Endothelial cell of umbilical vein (primary cell): ENCODE data around the gene VWA7. TPM values are rescaled to one million over a fixed set of nuclear protein-coding genes. Genes with fewer than 3 reads are reported as not detected.

Experiments used
- BruUV-seq: library from RNA; stranded (reverse); fragments of 400-500 nt; replicated peaks from 2 replicates; lab custom pipeline; 2021; lab: Mats Ljungman, UMichigan
- CTCF ChIA-PET: fragments of 300-600, 350-600 bp; sonication (Branson Sonifier 250); formaldehyde crosslinking; loops from one replicate; lab custom pipeline; 2021; ENCODE audit warnings: antibody characterized with exemption, inconsistent platforms; lab: Charles Lee
- POLR2A ChIA-PET: fragments of 300-600, 350-600 bp; sonication (Branson Sonifier 250); formaldehyde crosslinking; loops from one replicate; lab custom pipeline; 2021; ENCODE audit warnings: antibody characterized with exemption, inconsistent platforms; lab: Charles Lee
- DNase-seq: peaks from one replicate; pipeline ENCODE4 v3.0.0-alpha.2; 2011; ENCODE audit warnings: low read depth, low spot score
- FAIRE-seq: peaks from 2 replicates; lab custom pipeline; 2011; peaks lifted over from hg19 to GRCh38; lab: Jason Lieb, UNC
- H2AFZ ChIP-seq: 2 replicates; pipeline ENCODE4 v1.6.0; 2012; ENCODE audit warnings: low read depth, low read length, control low read depth, inconsistent platforms
- H3K27ac ChIP-seq: 2 replicates; pipeline ENCODE4 v1.5.1; 2011; ENCODE audit warnings: low read depth, mild to moderate bottlenecking, control low read depth, low read length, moderate library complexity; ENCODE audit not compliant: insufficient read depth
- H3K27me3 ChIP-seq, 2 experiments: 2 replicates each; pipeline versions ENCODE4 v1.6.0 to v1.6.1; 2011; ENCODE audit warnings: low read length in 2 of 2, mixed read lengths in 1 of 2; ENCODE audit not compliant: control insufficient read depth in 2 of 2, insufficient read depth in 2 of 2
- H3K36me3 ChIP-seq, 2 experiments: 2 replicates in 1 of 2; 3 replicates in 1 of 2; pipeline ENCODE4 v1.5.1; 2011; ENCODE audit warnings: low read length in 2 of 2, mild to moderate bottlenecking in 1 of 2, moderate library complexity in 1 of 2; ENCODE audit not compliant: control insufficient read depth in 2 of 2, insufficient read depth in 2 of 2; ENCODE audit errors: extremely low read depth in 1 of 2
- H3K4me1 ChIP-seq: 3 replicates; pipeline ENCODE4 v1.5.1; 2011; ENCODE audit warnings: mild to moderate bottlenecking, low read length; ENCODE audit not compliant: control insufficient read depth, insufficient read depth; ENCODE audit errors: extremely low read depth
- H3K4me2 ChIP-seq: 2 replicates; pipeline ENCODE4 v1.6.1; 2011; ENCODE audit warnings: low read length, control low read depth, mixed read lengths; ENCODE audit not compliant: insufficient read depth
- H3K4me3 ChIP-seq, 3 experiments: fragments of 200-600 bp in 1 of 3; sonication (generic), shearing (Covaris generic) in 1 of 3; replicated peaks in 1 of 3; 2 replicates each; pipeline ENCODE4 v1.5.1; 2011 to 2016; ENCODE audit warnings: control low read depth in 3 of 3, low read length in 3 of 3, mild to moderate bottlenecking in 2 of 3, inconsistent platforms in 1 of 3, low read depth in 1 of 3, moderate library complexity in 1 of 3; ENCODE audit not compliant: insufficient read depth in 1 of 3
- H3K79me2 ChIP-seq: 2 replicates; pipeline ENCODE4 v1.6.0; 2012; ENCODE audit warnings: low read length, inconsistent platforms; ENCODE audit not compliant: control insufficient read depth, insufficient read depth
- H3K9ac ChIP-seq: replicated peaks from 2 replicates; pipeline ENCODE3; 2011; ENCODE audit warnings: low read length, control low read depth; ENCODE audit not compliant: insufficient read depth; ENCODE audit errors: extremely low read depth
- H3K9me1 ChIP-seq: replicated peaks from 3 replicates; pipeline ENCODE4 v1.6.0; 2011; ENCODE audit warnings: mild to moderate bottlenecking, low read length; ENCODE audit not compliant: control insufficient read depth, insufficient read depth; ENCODE audit errors: extremely low read depth
- H3K9me3 ChIP-seq: replicated peaks from 2 replicates; pipeline ENCODE4 v1.5.1; 2012; ENCODE audit warnings: low read length, inconsistent platforms; ENCODE audit not compliant: control insufficient read depth, insufficient read depth
- H4K20me1 ChIP-seq: replicated peaks from 2 replicates; pipeline ENCODE3; 2011; ENCODE audit warnings: mild to moderate bottlenecking, low read length; ENCODE audit not compliant: control insufficient read depth, insufficient read depth; ENCODE audit errors: extremely low read depth
- CTCF ChIP-seq, 2 donors: IDR thresholded peaks; 1 replicate in 1 of 2; 2 replicates in 1 of 2; pipeline ENCODE4 v1.5.1; 2011; ENCODE audit warnings: low read length in 2 of 2, mild to moderate bottlenecking in 2 of 2, moderate library complexity in 2 of 2, control low read depth in 1 of 2, inconsistent platforms in 1 of 2, low read depth in 1 of 2; ENCODE audit not compliant: insufficient read depth in 1 of 2; ENCODE audit errors: extremely low read depth in 1 of 2
- EZH2 ChIP-seq: IDR thresholded peaks from 2 replicates; pipeline ENCODE4 v1.6.1; 2012; ENCODE audit warnings: borderline replicate concordance, low read depth, mild to moderate bottlenecking, moderate library complexity, low read length, inconsistent platforms; ENCODE audit not compliant: severe bottlenecking
- FOS ChIP-seq: IDR thresholded peaks from 2 replicates; pipeline ENCODE4 v1.6.1; 2011; ENCODE audit warnings: mild to moderate bottlenecking, low read length, moderate library complexity, borderline replicate concordance; ENCODE audit not compliant: insufficient read depth
- GATA2 ChIP-seq: IDR thresholded peaks from 2 replicates; pipeline ENCODE4 v1.7.0; 2011; ENCODE audit warnings: low read depth, mild to moderate bottlenecking, moderate library complexity, mixed read lengths, low read length; ENCODE audit not compliant: insufficient read length, insufficient read depth
- JUN ChIP-seq: IDR thresholded peaks from 2 replicates; pipeline ENCODE4 v1.6.1; 2011; ENCODE audit warnings: borderline replicate concordance, low read depth; ENCODE audit not compliant: insufficient read length, insufficient read depth
- MAX ChIP-seq: IDR thresholded peaks from 2 replicates; pipeline ENCODE4 v1.6.1; 2011; ENCODE audit not compliant: insufficient read depth, insufficient read length
- MYC ChIP-seq: IDR thresholded peaks from one replicate; pipeline ENCODE4 v1.6.1; 2011; ENCODE audit warnings: mild to moderate bottlenecking, low read depth, low read length
- POLR2A ChIP-seq: IDR thresholded peaks from 2 replicates; pipeline ENCODE4 v1.6.1; 2012; ENCODE audit warnings: low read depth, mild to moderate bottlenecking, control low read depth, low read length
- POLR2AphosphoS5 ChIP-seq: IDR thresholded peaks from 2 replicates; pipeline ENCODE4 v1.6.1; 2012; ENCODE audit warnings: low read depth, mild to moderate bottlenecking, control low read depth, low read length, moderate library complexity; ENCODE audit not compliant: insufficient read depth
- dilution Hi-C: fragments of 300-500 bp; cut with MboI; formaldehyde crosslinking; loops from one replicate; pipeline ENCODE4 v1.15.0; 2019; ENCODE audit warnings: low sequenced_read_pairs; ENCODE audit not compliant: extremely low pct_ligation_motif_present
- intact Hi-C: fragments of 100-400 bp; cut with micrococcal nuclease; formaldehyde crosslinking; loops from one replicate; pipeline ENCODE4 v1.10.0; 2022
- polyA plus RNA-seq, 4 experiments: library from polyadenylated mRNA; depleted of rRNA in 3 of 4; stranded (reverse) in 3 of 4; unstranded in 1 of 4; fragments of >200 nt; gene quantifications; 2 replicates each; pipeline versions ENCODE4 v1.2.1 to v1.2.3, GENCODE V29; 2011 to 2012; ENCODE audit warnings: missing spikeins in 1 of 4
- total RNA-seq: library from RNA; stranded (reverse); gene quantifications from 2 replicates; pipeline ENCODE4 v1.2.3, GENCODE V29; 2021

Gene VWA7
- total and polyA plus RNA-seq, 2 donors (not counting 3 experiments of a cell fraction or from before 2014, with no cell fraction given) = 0.11 to 0.51 TPM

DNA sequence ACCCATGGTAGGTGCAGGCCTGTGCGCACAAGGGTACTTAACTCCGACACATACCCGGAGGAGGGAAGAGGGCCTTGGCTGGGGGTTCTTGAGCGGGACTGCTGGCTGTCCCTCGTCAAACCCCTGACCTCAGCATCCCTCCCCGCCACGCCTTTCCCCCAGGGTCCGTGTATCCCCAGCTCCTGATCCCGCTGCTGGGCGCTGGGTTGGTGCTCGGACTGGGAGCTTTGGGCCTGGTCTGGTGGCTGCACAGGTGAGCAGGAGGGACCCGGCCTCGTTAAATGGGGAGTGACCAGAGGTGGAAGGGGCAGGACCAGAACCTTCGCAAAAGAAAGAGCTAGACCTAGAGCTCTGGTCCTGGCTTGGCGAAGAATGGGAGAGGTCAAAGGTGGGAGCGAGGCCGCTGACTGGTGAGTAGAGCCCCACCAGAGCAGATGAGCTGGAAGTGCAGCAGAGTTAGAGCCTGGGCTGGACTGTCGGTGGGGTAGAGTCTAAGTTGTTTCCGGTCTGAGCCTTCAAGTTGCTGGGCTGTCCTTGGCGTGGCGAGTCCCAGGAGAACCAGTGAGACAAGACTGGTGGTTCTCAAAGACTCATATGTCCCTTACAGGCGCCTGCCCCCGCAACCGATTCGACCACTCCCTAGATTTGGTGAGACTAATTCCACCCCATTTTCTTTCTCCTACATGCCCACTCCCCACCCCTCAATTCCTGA, 53.0 kb downstream of the VWA7 start:
- Histone ChIP-seq H3K4me3 (no peak overlapping the region), H3K79me2 (no peaks in the 10 kb centered on the region), H3K4me1 (peaks cover 26% of the 10 kb centered on the region), H3K27ac (no peak overlapping the region), H3K9me1 (no peaks in the 10 kb centered on the region), H2AFZ (no peak overlapping the region), H3K9ac (no peak overlapping the region), H3K36me3 (peaks cover 3 to 16% of the 10 kb centered on the region in 2 experiments), H3K27me3 (peaks cover 0 to 2% of the 10 kb centered on the region in 2 experiments), H3K9me3 (no peaks in the 10 kb centered on the region), H3K4me2 (no peak overlapping the region), H4K20me1 (no peaks in the 10 kb centered on the region)
- ChIA-PET CTCF (interaction anchor here (0.7 to 1.8 kb wide), 5 partner anchors 14 to 434 kb away, joined by 3 to 5 read pairs (median 3); no protein-coding TSS in a partner anchor), POLR2A (interaction anchor here (0.6 to 2.3 kb wide), 3 partner anchors 9 to 106 kb away, joined by 6 to 10 read pairs (median 8); partner anchors contain the start of genes HSPA1B and LY6G6D)
- dilution Hi-C loops = no loop called here
- TF ChIP-seq POLR2A (no peak), GATA2 (no peak), CTCF (IDR thresholded peaks at IDR 0.05; ENCODE audit: extremely low read depth in 1 of 2, insufficient read depth in 1 of 2, low read depth in 1 of 2, low read length in 2 of 2) (no peak), EZH2 (no peak), FOS (no peak), MAX (no peak), POLR2AphosphoS5 (no peak), JUN (no peak), MYC (no peak)
- intact Hi-C loops = no loop called here
- DNase-seq (no peak), FAIRE-seq (no peak)
- BruUV-seq = no TSS peak
